BLaER1 (cell line): ENCODE results near the gene ATG12.

ENCODE experiments used
- H3K27ac ChIP-seq: shearing (Covaris generic); formaldehyde crosslinking; 2 replicates; pipeline ENCODE4 v1.8.1; 2022
- H3K27me3 ChIP-seq: shearing (Covaris generic); formaldehyde crosslinking; 2 replicates; pipeline ENCODE4 v1.8.1; 2022
- H3K36me3 ChIP-seq: shearing (Covaris generic); formaldehyde crosslinking; 2 replicates; pipeline ENCODE4 v1.8.1; 2022
- H3K4me1 ChIP-seq: shearing (Covaris generic); formaldehyde crosslinking; 2 replicates; pipeline ENCODE4 v1.8.1; 2022
- H3K4me2 ChIP-seq: shearing (Covaris generic); formaldehyde crosslinking; 2 replicates; pipeline ENCODE4 v1.8.1; 2022
- H3K4me3 ChIP-seq: shearing (Covaris generic); formaldehyde crosslinking; 2 replicates; pipeline ENCODE4 v1.8.1; 2022
- H3K9ac ChIP-seq: shearing (Covaris generic); formaldehyde crosslinking; 2 replicates; pipeline ENCODE4 v1.8.1; 2022
- H3K9me3 ChIP-seq: shearing (Covaris generic); formaldehyde crosslinking; 2 replicates; pipeline ENCODE4 v1.8.1; 2022
- H4K20me1 ChIP-seq: shearing (Covaris generic); formaldehyde crosslinking; 2 replicates; pipeline ENCODE4 v1.8.1; 2022
- Cebpa-rat ChIP-seq: shearing (Covaris generic); IDR thresholded peaks from 2 replicates; pipeline ENCODE4 v1.8.1; 2022

Gene ATG12

DNA sequence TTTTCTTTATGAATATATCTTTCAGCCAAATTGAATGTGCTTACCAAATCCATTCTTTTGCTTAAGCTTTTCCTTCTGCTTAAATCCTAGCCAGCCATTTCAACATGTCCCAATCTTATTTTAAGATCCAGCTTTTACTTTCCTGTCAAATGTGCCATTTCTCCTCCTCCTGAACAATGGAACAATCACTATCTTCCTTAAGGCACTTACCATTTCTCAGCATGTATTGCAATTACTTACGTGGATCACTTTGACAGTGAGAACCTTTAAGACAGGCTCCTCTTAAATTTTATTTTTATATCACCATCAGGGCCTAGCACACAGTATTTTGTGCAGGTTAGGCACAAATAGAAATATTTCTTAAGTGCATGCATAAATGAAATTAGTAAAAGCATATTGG lies 20.5 kb downstream of the ATG12 start:
- Histone ChIP-seq H3K4me2 (no peak overlapping the region), H3K9ac (no peak overlapping the region), H3K4me1 (peaks cover 7% of the 10 kb centered on the region), H3K27me3 (peaks cover 29% of the 10 kb centered on the region), H3K4me3 (no peak overlapping the region), H3K27ac (no peak overlapping the region), H4K20me1 (peaks cover 9% of the 10 kb centered on the region), H3K36me3 (no peaks in the 10 kb centered on the region), H3K9me3 (peaks cover 26% of the 10 kb centered on the region)
- no peak for TF ChIP-seq Cebpa-rat

DNA sequence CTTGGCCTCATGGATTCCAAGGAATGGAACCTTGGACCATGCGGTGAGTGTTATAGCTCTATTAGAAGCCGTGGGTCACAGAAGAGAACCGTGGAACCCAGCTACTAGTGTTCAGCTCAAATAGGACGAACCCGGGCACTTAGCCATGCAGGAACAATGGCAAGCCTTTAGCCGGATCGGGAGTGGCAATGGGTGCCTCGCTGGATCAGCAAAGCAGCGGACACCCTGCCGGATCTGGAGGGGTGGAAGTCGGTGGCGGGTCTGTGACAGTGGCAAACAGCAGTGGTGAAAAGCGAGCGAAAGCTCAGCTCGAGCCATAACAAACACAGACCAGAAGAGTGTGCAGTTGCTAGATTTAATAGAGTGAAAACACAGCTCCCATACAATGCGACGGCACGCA lies 22.5 kb downstream of the ATG12 start:
- Histone ChIP-seq H3K4me2 (no peak overlapping the region), H3K27me3 (peaks cover 49% of the 10 kb centered on the region), H3K27ac (no peak overlapping the region), H3K4me3 (no peak overlapping the region), H3K9ac (no peak overlapping the region), H4K20me1 (peaks cover 12% of the 10 kb centered on the region), H3K9me3 (peaks cover 30% of the 10 kb centered on the region), H3K36me3 (no peaks in the 10 kb centered on the region), H3K4me1 (peaks cover 18% of the 10 kb centered on the region)
- no peak for TF ChIP-seq Cebpa-rat

DNA sequence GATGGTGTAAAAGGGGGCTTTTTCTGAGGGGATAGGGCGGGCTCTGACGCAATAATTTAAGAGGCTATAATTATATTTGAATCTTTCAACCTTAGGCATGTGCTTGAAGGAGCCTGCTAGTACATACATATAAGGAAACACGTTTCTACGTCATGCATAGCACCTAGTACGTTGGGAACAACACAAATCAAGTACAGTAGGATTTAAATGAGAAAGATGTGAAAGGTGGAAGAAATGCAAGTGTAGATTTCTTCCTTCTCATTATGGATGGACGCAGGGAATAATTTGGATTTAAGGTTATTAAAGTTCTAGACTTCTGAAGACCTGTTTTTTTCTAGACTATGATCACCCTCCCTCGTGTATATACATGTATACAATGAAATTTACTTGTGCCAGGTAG lies 24.0 kb downstream of the ATG12 start:
- H3K27ac ChIP-seq, result no peak overlapping the region
- no peaks in the 10 kb centered on the region for H3K36me3 ChIP-seq
- H3K4me1 ChIP-seq, result peaks cover 18% of the 10 kb centered on the region
- no peak for TF ChIP-seq Cebpa-rat
- peaks cover 58% of the 10 kb centered on the region for H3K27me3 ChIP-seq
- H3K9me3 ChIP-seq, result peaks cover 30% of the 10 kb centered on the region
- no peak overlapping the region for H3K4me2 ChIP-seq
- peaks cover 12% of the 10 kb centered on the region for H4K20me1 ChIP-seq
- H3K9ac ChIP-seq, result no peak overlapping the region
- H3K4me3 ChIP-seq, result no peak overlapping the region

- peaks cover 12% of the 10 kb centered on the region for H4K20me1 ChIP-seq
- peaks cover 58% of the 10 kb centered on the region for H3K27me3 ChIP-seq
- H3K4me1 ChIP-seq, result peaks cover 18% of the 10 kb centered on the region
- peak within 1 kb of the TSS; percentile 55 for H3K4me3 ChIP-seq
- peak within 1 kb of the TSS; percentile 62 for H3K4me2 ChIP-seq
- no peak for TF ChIP-seq Cebpa-rat
- H3K9ac ChIP-seq, result no peak within 1 kb of the TSS
- H3K9me3 ChIP-seq, result peaks cover 30% of the 10 kb centered on the region
- H3K27ac ChIP-seq, result no peak within 1 kb of the TSS
- H3K36me3 ChIP-seq, result no peaks in the 10 kb centered on the region
Observed at GRCh38 chr5:115816226-115817081, 24.9 kb downstream of the ATG12 start, which contains the start of gene CDO1. Gene CDO1, minus strand, starts transcription at chr5:115816659. Its CDS starts 262 bp downstream, at chr5:115816397.

DNA sequence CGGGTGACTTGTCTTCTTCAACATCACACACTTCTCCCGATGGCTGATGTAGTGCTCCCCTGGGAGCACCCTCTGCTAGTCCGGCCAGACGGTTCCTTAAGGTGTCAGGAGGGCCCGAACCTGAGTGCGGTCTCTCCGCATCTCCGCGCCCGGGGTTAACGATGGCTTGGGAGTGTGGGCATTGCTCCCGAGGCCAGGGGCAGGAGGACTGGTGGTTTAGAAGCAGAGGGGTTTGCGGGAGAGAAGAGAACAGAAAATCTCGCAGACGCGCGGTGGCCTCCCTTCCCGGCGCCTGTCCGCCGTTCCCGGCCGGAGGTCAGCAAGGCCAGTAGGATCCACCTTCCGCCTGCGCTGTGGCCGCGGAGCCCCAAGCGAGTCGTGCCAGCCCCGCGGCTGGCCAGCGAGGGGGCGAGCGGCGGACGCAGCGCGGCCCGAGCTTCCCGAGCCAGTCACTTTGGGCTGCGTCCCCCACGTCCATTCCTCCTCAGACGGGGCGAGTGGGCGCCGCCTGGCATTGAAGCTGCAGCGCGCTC lies 25.6 kb downstream of the ATG12 start:
- Histone ChIP-seq H3K4me3 (peak overlapping the region; percentile 55), H3K9me3 (peaks cover 30% of the 10 kb centered on the region), H3K9ac (no peak overlapping the region), H3K4me2 (peak overlapping the region; percentile 62), H3K36me3 (no peaks in the 10 kb centered on the region), H4K20me1 (peaks cover 12% of the 10 kb centered on the region), H3K27ac (no peak overlapping the region), H3K4me1 (peaks cover 18% of the 10 kb centered on the region), H3K27me3 (peaks cover 58% of the 10 kb centered on the region)
- TF ChIP-seq Cebpa-rat, result no peak

DNA sequence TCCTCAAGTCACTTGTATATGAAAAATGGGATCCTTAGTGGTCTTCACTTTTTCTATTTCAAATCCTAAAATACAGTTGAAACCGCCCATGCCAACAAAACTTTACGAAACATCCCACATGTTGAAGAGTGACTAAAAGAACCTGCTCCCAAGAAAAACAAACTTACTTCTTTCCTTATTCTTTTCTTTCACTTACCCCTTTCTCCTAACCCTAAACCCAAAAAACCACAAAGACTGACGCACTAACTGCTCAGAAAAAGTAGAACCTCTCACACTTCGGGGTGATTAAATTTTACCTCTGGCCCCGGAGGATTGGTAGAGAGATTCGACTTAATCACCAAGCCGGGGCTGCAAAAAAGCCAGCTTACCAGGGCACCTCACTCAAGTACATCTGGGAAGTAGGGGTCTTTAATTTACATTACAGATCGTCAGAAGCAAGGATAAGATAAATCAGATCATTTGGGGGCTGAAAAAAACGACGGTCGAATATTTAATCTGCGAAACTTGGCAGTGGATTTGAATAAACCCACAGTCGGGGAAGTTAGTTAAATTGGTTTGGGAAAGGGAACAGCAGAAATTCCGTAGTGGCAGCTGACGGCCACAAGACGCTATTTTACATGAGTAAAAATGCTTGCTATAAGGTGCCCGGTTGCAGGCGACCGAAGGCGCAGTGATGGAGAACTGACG lies 26.2 kb downstream of the ATG12 start:
- Histone ChIP-seq H3K9me3 (peaks cover 30% of the 10 kb centered on the region), H3K27ac (no peak overlapping the region), H3K4me3 (peak overlapping the region; percentile 55), H3K4me2 (peak overlapping the region; percentile 62), H3K9ac (no peak overlapping the region), H3K36me3 (no peaks in the 10 kb centered on the region), H3K4me1 (peaks cover 18% of the 10 kb centered on the region), H3K27me3 (peaks cover 58% of the 10 kb centered on the region), H4K20me1 (peaks cover 12% of the 10 kb centered on the region)
- TF ChIP-seq Cebpa-rat, result no peak

DNA sequence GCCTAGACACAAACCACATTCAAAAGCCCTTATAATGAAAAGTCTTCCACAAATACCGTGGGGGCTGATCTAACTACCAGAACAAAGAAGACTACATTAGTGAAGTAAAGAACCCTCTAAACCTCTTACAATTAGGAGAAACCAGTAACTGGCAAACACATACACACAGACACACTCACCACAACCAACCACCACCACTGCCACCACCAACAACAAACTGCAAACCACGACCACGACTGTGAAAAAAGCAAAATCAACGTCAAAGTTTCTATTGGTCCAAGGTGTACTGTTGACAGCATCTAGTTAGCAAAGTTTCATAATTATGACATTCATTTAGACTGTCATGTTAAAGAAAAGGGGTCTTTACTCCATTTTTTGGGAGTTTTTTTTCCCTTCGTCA lies 27.6 kb downstream of the ATG12 start:
- H4K20me1 ChIP-seq, result peaks cover 12% of the 10 kb centered on the region
- peaks cover 18% of the 10 kb centered on the region for H3K4me1 ChIP-seq
- no peak overlapping the region for H3K9ac ChIP-seq
- H3K27ac ChIP-seq, result no peak overlapping the region
- H3K27me3 ChIP-seq, result peaks cover 56% of the 10 kb centered on the region
- no peaks in the 10 kb centered on the region for H3K36me3 ChIP-seq
- H3K4me3 ChIP-seq, result no peak overlapping the region
- H3K4me2 ChIP-seq, result no peak overlapping the region
- no peak for TF ChIP-seq Cebpa-rat
- peaks cover 30% of the 10 kb centered on the region for H3K9me3 ChIP-seq

DNA sequence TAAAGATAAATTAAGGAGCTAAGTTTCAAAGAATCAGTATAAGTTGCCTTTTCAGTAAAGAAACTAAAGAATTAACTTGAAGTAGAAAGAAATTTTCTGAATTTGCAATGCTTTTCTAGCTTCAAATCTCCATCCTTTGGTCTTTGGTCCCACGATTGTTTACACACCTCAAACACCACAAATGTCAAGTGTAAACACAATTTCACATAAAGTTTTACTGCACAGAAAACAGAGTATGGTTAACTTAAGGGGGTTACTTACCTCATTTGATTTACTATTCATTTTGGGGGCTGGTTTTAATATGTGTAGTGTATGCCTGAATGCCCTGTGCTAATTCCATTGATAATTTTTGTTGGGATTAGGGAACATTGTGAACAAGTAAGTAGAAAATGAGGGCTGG lies 29.0 kb downstream of the ATG12 start:
- Histone ChIP-seq H3K4me3 (no peak overlapping the region), H3K9me3 (peaks cover 30% of the 10 kb centered on the region), H3K9ac (no peak overlapping the region), H3K4me2 (no peak overlapping the region), H3K27ac (no peak overlapping the region), H3K27me3 (peaks cover 45% of the 10 kb centered on the region), H3K36me3 (no peaks in the 10 kb centered on the region), H4K20me1 (peaks cover 12% of the 10 kb centered on the region), H3K4me1 (peaks cover 18% of the 10 kb centered on the region)
- TF ChIP-seq Cebpa-rat, result no peak

DNA sequence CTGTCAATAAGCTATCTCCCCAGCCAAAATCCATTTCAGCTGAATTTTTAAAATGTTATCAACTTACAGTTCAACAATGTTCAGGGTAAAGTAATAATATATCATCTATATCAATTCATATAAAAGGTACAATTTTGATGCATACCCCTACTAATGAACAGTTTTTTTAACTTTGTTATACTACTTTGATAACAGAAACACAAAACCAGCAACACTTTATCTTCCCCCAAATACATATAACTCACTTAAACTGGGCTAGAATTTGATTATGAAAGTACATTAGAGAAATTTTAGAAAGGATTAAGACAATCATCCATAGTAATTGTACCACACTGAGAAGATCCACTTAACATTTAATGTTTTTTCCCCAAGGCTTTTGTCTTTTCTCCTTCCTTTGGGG lies 30.0 kb downstream of the ATG12 start:
- Histone ChIP-seq H3K4me1 (peaks cover 16% of the 10 kb centered on the region), H3K27ac (no peak overlapping the region), H3K4me3 (no peak overlapping the region), H3K27me3 (peaks cover 35% of the 10 kb centered on the region), H3K36me3 (no peaks in the 10 kb centered on the region), H3K9ac (no peak overlapping the region), H3K4me2 (no peak overlapping the region), H3K9me3 (peaks cover 24% of the 10 kb centered on the region), H4K20me1 (peaks cover 10% of the 10 kb centered on the region)
- TF ChIP-seq Cebpa-rat, result no peak

GRCh38 chr5:115810761-115811160 lies 30.6 kb downstream of the ATG12 start:
- no peaks in the 10 kb centered on the region for H3K36me3 ChIP-seq
- peaks cover 10% of the 10 kb centered on the region for H3K4me1 ChIP-seq
- no peak overlapping the region for H3K4me3 ChIP-seq
- H3K4me2 ChIP-seq, result no peak overlapping the region
- H3K9me3 ChIP-seq, result peaks cover 18% of the 10 kb centered on the region
- H4K20me1 ChIP-seq, result peaks cover 3% of the 10 kb centered on the region
- no peak overlapping the region for H3K9ac ChIP-seq
- H3K27me3 ChIP-seq, result peaks cover 29% of the 10 kb centered on the region
- no peak for TF ChIP-seq Cebpa-rat
- no peak overlapping the region for H3K27ac ChIP-seq
